PC-3 (cell line): ENCODE data around the gene BTG4.

Experiments used
- EZH2 ChIP-seq: fragments of 300-600 bp; sonication (generic); IDR thresholded peaks from one replicate; pipeline ENCODE4 v1.6.1; 2017; ENCODE audit warnings: antibody characterized with exemption, mild to moderate bottlenecking, low read length; ENCODE audit not compliant: unreplicated experiment
- EZH2phosphoT487 ChIP-seq: fragments of 300-600 bp; sonication (generic); IDR thresholded peaks from 2 replicates; pipeline ENCODE4 v1.6.1; 2018; ENCODE audit warnings: mild to moderate bottlenecking, antibody characterized with exemption, low read length, borderline replicate concordance
- TF ChIP-seq, protein P1 (sequence below): fragments of 300-600 bp; sonication (generic); conservative IDR thresholded peaks from 2 replicates; pipeline ENCODE4 v1.5.1; 2017; ENCODE audit warnings: antibody characterized with exemption, low read depth, mild to moderate bottlenecking, low read length

DNA sequence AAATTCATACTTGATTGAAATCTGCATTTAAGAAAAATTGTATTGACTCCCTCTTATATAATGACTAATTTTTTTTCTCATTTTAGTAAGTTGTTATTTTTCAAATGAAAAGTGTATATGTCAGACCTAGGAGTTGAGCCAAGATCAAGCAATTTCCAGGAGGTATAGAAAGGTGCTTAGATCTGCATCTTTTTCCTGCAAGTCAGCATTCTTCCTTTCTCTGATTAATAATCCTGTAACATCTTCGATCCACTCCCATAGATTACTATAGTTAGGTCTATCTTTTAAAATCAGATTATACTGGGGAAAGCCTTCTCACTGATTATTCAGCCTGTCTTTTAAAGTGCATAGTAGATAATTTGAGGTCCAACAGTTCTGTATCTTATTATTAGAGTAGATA is 15.1 kb upstream of the BTG4 start:
- TF ChIP-seq, protein P1, sequence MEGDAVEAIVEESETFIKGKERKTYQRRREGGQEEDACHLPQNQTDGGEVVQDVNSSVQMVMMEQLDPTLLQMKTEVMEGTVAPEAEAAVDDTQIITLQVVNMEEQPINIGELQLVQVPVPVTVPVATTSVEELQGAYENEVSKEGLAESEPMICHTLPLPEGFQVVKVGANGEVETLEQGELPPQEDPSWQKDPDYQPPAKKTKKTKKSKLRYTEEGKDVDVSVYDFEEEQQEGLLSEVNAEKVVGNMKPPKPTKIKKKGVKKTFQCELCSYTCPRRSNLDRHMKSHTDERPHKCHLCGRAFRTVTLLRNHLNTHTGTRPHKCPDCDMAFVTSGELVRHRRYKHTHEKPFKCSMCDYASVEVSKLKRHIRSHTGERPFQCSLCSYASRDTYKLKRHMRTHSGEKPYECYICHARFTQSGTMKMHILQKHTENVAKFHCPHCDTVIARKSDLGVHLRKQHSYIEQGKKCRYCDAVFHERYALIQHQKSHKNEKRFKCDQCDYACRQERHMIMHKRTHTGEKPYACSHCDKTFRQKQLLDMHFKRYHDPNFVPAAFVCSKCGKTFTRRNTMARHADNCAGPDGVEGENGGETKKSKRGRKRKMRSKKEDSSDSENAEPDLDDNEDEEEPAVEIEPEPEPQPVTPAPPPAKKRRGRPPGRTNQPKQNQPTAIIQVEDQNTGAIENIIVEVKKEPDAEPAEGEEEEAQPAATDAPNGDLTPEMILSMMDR, result no peak
- TF ChIP-seq EZH2phosphoT487 (no peak), EZH2 (no peak)
